ENCODE measurements around the gene RPS26. TPM values are rescaled to one million over a fixed set of nuclear protein-coding genes. Genes with fewer than 3 reads are reported as not detected.
"Not testable (repeated sequence)": the region's sequence is repeated elsewhere in the genome, so short reads cannot be mapped to it uniquely, and the experiment has no call there.

The RPS26 gene
- polyA plus RNA-seq, result 1,000 to 10,000 TPM; 1,111 to 1,459 (median 1,152) TPM

DNA sequence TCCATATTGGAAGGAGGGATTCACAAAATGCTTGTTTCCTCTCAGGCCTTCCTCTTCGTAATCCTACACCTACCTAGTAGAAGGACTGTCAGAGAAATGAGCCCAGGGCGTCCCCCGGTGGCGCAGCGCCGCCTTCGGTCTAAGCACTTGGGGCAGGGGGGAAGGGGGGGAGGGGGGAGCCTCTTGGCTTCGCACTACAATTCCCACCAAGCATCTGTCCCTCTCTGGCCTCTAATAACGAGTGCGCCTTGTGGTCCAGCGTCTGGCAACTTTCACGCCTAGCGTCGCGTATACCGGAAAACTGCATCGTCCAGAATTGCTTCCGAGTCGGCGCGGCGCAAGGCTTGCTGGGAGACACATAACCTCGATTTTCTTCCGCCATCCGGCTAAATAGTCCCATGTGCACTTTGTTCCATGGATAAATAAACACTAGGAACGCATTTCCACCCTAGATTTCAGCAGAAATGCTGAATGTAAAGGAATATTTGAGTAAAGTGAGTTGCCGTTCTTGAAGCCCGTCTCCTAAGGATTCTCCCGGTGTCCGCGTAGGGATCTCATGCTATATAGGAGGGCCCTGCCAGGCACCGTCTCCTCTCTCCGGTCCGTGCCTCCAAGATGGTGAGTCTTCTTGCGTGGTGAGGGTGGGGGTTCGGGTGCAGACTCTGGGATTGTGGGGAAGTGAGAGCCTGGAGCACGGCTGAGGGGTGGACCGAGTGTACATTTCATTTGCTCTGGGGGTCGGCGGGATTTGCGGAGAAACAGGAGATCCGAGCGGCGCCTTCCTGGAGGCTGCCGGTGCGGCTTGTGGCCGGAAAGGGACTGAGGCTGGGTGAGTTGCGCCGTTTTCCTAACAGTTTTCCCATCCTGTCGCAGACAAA, at the start of gene RPS26:
RPS26 (plus strand) TSS at position 367 of the 878 bp plus-strand sequence; CDS start at position 616, 249 bp downstream.
- 0% methylated on average over 48 to 50 of the region's 50 CpGs for WGBS, 3 donors
- peak within 1 kb of the TSS; percentile 73 for H3K27ac ChIP-seq (ENCODE audit: low read depth, low read length)

DNA sequence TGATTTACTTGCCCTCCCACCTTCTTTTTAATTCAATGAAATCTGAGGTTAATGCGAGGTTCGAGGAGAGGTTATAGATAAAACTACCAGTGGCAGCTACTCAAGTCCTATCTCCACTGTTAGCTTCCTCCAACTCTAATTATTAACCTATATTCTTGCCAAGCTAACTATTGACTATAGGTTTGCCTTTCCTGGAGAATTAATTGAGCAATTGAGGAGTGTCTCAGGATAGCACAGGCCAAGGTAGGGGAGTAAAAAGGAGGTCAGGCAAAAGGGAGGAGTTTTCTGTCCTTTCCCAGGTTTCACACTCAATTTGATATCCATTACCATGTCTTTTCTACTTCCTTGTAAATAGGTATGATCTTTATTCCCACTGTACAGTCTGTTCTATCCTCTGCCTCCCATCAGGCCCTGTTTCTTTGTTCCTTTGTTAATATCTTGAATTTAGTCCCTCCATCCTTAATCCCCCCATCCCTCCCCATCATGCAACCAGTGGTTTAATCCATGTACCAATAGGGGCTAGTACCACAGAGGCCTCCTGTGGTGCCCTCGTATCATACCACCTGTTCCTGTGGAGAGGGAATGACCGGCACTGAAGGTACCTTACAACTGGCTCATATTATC, 48.4 kb upstream of the RPS26 start:
- WGBS, 3 donors, result 64 to 87% (median 78%) methylated on average over 4 of the region's 4 CpGs

DNA sequence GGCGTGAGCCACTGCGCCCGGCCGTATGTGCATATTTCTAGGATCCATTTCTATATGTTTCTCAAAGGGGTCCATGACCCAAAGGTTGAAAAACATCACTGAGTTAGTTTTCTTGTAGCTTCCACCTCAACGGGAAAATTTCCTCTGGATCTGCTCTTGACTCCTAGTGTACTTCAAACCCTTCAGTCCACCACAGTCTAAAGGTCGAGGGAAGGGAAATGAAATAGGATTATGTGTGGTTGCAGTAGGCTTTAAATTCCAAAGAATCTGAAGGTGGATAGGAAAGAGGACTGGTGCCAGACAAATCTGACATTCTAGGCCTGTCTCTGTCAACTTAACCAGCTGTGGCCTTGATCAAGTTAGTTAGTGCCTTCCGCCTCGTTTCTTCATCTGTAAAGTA, 46.4 kb upstream of the RPS26 start:
- H3K27ac ChIP-seq (ENCODE audit: low read depth, low read length), result no peak overlapping the region
- 72 to 82% (median 80%) methylated on average over 8 of the region's 8 CpGs for WGBS, 3 donors

More for the DNA sequence above, 48.4 kb upstream of the RPS26 start:
- H3K27ac ChIP-seq (ENCODE audit: low read depth, low read length), result no peak overlapping the region

DNA sequence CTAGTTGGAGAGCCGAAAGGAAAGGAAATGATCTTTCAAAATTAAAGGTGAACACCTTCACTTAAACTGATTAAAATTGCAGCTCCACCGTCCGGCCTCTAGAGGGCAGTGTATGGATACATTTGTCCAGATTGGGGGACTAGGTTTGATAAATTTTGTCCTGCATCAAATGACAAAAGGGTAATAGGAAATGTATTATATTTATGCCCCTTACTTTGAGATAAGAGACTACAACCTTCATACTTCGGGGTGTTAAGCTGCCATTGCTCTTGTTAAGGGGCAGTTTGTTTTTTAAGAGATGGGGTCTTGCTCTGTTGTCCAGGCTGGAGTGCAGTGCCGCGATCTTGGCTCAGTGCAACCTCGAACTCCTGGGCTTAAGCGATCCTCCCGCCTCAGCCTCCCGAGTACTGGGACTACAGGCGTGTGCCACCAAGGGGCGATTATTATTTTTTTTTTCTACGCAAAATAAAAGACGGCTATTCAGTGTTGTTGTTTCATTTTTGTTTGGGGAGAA, 45.5 kb upstream of the RPS26 start:
- WGBS, 3 donors, result 15 to 25% (median 21%) methylated on average over 14 of the region's 14 CpGs
- H3K27ac ChIP-seq (ENCODE audit: low read depth, low read length), result no peak overlapping the region

DNA sequence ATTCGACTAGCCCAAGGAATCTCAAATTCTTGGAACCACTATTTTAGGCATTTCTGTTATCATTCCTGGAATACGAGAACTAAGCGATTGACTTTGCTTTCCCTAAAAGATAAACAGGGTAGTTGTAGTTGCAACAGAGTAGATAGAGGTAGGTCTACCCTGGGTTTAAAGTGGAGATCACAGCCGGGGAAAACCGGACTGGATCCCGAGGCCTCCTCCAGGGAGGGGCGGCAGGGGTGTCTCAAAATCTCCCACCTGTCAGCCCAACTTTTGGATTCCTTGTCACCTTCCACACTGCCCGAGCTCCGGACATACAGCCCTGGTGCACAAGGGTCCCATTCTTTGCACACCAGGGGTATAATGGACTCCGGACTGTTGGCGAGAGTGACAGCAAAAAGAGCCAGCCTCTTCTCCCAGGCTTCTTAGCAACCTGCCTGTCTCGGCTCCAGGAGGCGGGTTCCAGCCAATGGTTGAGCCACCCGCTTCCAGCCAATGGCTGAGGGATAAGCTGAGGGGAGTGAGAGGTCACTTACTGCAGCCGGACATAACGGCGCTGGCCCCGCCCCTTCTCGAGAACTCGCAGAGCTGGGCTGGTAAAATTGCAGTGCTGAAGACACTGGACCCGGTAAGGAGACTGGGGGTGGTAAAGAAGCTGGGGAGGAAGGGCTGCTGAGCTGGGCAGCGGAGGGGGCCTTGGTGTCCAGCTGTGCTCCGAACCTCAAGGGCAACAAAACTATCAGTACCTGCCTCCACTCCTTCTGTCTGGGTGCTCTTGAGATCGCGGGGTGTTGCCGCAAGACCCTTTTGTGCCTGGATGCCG, 44.8 kb upstream of the RPS26 start, which contains the start of gene SUOX:
SUOX (plus strand) TSS at position 562 of the 820 bp plus-strand sequence. CDS start 4,946 bp downstream, outside the sequence.
- no peak within 1 kb of the TSS for H3K27ac ChIP-seq (ENCODE audit: low read depth, low read length)
- 0 to 1% (median 1%) methylated on average over 27 of the region's 27 CpGs for WGBS, 3 donors

DNA sequence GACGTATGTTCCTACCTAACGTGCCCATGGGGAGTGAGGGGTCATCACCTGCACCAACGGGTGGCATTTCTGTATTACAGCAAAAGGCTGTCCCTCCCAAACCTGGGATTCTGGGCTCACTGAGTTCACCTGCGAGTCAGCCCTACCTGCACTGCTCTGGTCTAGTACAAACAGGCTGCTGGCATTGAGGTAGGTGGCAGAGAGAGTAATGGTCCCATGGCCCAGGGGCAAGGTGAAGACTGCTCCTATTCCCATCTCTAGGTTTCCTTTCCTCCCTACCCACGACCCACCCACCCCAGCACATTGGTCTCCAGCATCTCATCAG, 44.2 kb upstream of the RPS26 start:
- no peak overlapping the region for H3K27ac ChIP-seq (ENCODE audit: low read depth, low read length)
- WGBS, 3 donors, result 0 to 1% (median 1%) methylated on average over 5 of the region's 5 CpGs

DNA sequence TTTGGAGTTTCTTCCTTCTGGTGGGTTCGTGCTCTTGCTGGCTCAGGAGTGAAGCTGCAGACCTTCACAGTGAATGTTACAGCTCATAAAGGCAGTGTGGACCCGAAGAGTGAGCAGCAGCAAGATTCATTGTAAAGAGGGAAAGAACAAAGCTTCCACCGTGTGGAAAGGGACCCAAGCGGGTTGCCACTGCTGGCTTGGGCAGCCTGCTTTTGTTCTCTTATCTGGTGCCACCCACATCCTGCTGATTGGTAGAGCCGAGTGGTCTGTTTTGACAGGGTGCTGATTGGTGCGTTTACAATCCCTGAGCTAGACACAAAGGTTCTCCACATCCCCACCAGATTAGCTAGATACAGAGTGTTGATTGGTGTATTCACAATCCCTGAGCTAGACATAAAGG, 42.2 kb upstream of the RPS26 start:
- WGBS, 3 donors, result 69 to 82% (median 77%) methylated on average over 5 to 6 of the region's 6 CpGs
- not testable (repeated sequence) for H3K27ac ChIP-seq (ENCODE audit: low read depth, low read length)

DNA sequence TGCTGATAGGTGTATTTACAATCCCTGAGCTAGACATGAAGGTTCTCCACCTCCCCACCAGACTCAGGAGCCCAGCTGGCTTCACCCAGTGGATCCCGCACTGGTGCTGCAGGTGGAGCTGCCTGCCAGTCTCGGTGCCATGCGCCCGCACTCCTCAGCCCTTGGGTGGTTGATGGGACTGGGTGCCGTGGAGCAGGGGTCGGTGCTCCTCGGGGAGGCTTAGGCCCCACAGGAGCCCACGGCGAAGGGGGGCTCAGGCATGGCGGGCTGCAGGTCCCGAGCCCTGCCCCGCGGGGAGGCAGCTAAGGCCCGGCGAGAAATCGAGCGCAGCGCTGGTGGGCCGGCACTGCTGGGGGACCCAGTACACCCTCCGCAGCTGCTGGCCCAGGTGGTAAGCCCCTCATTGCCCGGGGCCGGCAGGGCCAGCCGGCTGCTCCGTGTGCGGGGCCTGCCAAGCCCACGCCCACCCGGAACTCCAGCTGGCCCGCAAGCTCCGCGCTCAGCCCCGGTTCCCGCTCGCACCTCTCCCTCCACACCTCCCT, 41.6 kb upstream of the RPS26 start:
- 93 to 97% (median 95%) methylated on average over 25 to 33 of the region's 33 CpGs for WGBS, 3 donors
- H3K27ac ChIP-seq (ENCODE audit: low read depth, low read length), result not testable (repeated sequence)

DNA sequence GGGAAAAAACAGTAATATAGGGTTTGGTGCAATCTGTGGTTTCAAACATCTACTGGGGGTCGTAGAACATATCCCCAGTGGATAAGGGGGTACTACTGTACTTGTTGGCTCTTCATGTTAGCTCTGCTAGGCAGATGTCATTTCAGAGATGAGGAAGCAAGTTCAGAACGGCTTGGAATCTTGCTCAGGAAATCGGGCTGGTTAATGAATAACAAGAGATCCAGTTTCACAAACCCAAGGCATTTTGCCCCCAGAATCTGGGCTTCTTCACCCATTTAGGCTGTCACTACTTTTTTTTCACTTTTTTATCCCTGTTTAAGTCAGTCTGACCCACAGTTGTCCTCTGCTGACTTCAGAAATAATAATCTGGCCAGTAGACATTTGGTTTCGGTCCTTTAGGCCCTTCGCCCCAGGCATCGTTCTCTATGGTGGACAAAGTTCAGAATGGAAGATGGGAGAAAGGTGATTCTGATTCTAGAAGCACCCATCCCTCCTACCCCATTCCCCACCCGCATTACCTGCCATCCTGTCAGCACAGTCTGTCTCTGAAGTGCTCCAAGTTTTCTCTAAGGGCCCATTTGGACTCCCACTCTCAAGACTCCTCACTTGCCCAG, 40.1 kb upstream of the RPS26 start:
- 55 to 80% (median 74%) methylated on average over 7 of the region's 7 CpGs for WGBS, 3 donors
- no peak overlapping the region for H3K27ac ChIP-seq (ENCODE audit: low read depth, low read length)

DNA sequence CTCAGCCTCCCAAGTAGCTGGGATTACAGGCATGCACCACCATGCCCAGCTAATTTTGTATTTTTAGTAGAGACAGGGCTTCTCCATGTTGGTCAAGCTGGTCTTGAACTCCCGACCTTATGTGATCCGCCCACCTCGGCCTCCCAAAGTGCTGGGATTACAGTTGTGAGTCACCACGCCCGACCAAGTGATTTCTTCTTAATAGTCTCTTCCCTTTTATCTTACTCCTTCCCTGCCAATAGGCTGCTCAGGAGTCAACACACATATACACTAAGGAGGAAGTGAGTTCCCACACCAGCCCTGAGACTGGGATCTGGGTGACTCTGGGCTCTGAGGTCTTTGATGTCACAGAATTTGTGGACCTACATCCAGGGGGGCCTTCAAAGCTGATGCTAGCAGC, 38.3 kb upstream of the RPS26 start:
- H3K27ac ChIP-seq (ENCODE audit: low read depth, low read length), result not testable (repeated sequence)
- WGBS, 3 donors, result 85 to 89% (median 85%) methylated on average over 5 of the region's 5 CpGs

DNA sequence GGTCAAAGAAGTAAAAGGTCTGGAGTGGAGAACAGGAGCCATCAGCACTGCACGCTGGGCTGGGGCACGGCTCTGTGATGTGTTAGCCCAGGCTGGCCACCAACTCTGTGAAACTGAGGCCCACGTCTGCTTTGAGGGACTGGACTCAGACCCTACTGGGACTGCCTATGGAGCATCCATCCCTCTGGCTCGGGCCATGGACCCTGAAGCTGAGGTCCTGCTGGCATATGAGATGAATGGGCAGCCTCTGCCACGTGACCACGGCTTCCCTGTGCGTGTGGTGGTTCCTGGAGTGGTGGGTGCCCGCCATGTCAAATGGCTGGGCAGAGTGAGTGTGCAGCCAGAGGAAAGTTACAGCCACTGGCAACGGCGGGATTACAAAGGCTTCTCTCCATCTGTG, 37.5 kb upstream of the RPS26 start:
- WGBS, 3 donors, result 89 to 94% (median 92%) methylated on average over 10 of the region's 10 CpGs
- H3K27ac ChIP-seq (ENCODE audit: low read depth, low read length), result no peak overlapping the region

DNA sequence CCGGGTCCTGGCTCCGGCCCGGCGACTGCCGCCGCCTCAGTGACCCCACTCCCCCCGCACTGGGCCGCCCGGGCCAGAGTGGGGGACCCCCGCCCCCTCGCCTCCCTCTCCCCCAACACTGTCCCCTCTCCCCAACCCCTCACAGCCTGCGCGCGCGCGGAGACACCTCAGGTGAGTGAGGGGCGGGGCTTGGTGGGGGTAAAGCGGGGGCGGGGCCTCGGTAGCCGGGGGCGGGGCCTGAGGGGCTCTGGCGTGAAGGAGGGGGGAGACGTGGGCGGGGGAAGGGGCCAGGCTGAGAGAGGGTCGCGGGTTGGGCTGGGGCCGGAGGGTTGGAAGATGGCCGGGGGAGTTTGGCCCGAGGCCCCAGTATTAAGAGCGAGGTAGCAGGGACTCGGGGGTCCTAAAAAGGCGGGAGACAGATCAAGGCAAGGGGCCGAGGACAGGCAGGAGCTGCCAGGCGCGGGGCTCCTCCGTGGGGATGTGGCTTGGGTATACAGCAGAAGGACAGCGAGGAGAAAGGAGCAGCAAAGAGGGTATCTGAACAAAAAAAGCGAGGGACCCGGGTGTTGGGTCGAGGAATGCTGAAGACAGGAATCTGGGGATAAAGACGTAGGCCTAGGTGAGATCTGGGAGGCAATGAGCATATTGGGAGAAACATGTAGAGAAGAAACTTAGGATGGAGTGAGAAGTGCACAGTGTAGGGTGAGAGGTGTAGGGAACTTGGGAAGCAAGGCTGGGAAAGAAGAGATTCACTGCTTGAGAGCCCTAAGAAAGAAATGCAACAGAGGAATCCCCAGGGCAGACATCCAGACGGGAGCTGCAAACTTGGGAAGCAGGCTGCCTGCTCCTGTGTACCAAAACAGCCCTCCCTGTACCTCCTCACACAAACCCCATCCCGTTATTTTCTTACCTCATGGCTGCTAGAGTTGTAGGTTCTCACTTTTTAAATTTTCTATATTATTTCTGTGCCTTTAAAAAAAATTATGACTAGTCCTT, 33.9 kb upstream of the RPS26 start:
- WGBS, 3 donors, result 2% methylated on average over 30 to 43 of the region's 44 CpGs
- H3K27ac ChIP-seq (ENCODE audit: low read depth, low read length), result no peak overlapping the region

DNA sequence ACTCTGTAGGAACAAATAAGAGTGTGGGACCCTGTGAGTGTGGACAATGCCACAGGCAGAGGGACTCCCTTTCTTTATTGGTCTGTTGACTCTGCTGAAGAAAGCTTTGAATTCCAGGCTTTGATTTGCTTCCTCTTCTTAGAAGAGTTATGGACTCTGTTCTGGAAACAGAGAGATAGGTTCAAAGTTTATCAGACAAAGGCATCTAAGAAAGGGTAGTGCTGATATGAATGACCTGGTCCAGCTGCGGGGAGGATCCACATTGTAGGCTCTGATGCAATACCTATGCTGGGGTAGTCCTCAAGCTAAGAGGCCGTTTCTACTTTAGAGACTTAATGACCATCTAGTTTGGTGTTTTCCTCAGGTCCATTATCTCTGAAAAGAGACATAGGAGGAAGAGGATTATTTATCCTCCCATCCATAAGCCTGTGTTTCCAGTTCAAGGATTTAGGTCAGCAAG, 31.6 kb upstream of the RPS26 start:
- H3K27ac ChIP-seq (ENCODE audit: low read depth, low read length), result no peak overlapping the region
- 52 to 66% (median 64%) methylated on average over 2 of the region's 2 CpGs for WGBS, 3 donors

DNA sequence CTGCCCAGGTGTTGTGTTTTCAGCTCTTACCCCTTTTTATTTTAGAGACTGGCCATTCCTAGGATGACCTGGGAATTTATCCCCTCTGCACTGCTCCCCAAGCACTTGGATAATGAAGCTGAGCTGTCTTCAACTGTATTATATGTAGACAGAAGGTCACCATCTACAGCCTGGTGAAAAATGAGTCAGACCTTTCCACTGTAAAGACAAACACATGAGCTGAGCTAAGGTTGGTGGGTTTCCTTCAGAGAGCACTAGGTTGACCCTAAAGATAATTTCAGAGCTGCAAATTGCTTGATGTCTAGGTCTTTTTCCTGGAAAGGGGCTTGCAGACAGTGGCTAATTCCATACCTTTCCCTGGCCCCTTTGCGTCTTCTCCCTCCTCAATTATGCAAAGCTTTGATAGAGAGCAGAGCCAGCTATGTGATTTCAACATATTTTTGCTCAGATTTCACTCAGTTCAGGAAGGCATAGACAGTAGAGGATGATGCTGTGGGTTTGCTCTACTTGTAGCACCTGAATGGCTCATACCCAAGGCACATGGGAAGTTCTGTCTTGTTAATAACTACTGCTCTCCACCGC, 30.1 kb upstream of the RPS26 start:
- no peak overlapping the region for H3K27ac ChIP-seq (ENCODE audit: low read depth, low read length)
- WGBS, 3 donors, result 80 to 91% (median 84%) methylated on average over 2 of the region's 2 CpGs

DNA sequence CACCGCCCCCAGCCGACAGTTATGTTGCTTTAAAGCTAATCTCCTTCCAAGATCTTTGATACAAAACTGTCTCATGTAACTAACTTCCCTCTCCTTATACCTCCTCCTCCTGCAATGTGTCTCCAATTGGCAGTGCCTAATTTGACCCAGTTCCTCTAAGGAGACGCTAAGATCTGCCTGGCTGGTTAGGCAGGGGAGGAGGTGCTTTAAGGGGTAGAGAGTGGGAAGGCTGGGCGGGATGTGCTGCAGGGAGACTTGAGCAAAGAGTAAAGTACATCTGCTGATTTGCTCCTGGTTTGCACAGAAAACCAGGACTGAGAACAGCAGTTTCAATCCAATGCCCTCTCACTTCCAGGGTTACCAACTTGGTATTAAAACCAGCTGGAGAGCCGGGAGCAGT, 28.2 kb upstream of the RPS26 start:
- WGBS, 3 donors, result 78 to 87% (median 80%) methylated on average over 5 of the region's 5 CpGs
- H3K27ac ChIP-seq (ENCODE audit: low read depth, low read length), result no peak overlapping the region

DNA sequence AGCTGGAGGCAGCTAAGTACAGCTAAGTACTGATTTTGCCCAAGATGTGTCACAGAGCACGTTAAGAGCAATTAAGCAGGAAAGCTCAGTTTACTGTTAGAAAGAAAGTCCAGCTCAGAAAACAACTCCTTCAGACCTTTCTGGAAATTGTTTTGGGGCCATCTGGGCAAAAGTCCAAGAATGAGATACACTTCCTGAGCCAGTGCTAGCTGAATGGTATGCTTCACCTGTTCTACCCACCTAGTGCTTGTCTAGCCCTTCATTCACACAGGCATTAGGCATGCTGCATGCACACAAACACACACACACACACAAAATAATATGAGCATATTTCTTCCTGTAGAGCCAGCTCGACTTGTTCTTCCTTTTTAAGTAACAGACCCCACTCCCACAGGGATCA, 27.5 kb upstream of the RPS26 start:
- 42 to 48% (median 46%) methylated on average over 2 of the region's 2 CpGs for WGBS, 3 donors

DNA sequence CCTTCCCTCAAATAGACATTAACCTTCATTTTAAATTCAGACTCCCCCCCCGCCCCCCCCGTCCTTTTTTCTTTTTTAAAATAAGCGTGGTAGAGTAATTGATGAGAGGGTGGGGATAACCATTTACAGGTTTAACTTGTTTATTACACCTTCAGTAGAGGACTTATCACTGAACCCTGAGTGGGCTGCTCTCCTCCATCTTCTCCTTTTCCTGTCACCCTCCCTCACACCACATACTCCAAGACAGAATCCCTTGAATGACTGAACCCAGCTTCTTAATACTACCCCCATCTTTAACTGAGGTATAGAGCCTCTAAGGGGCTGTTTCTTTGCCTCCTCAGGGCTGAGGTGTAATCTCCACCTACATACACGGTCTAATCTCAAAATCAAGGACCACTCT, 24.5 kb upstream of the RPS26 start:
- 79 to 90% (median 90%) methylated on average over 4 of the region's 4 CpGs for WGBS, 3 donors
- no peak overlapping the region for H3K27ac ChIP-seq (ENCODE audit: low read depth, low read length)

More for the DNA sequence above, 27.5 kb upstream of the RPS26 start:
- H3K27ac ChIP-seq (ENCODE audit: low read depth, low read length), result no peak overlapping the region

Measured in adipose tissue (tissue), 3 donors.